ENCODE data around the gene KCNN1. TPM values are rescaled to one million over a fixed set of nuclear protein-coding genes. Genes with fewer than 3 reads are reported as not detected.

Gene KCNN1
- total and polyA plus RNA-seq, 2 of the 4 experiments (the other 2 are of a cell fraction) = 0.09 TPM; not detected in 1

- Histone ChIP-seq H4K8ac (ENCODE audit: low read depth in 2 of 2, low read length in 2 of 2) (no peak overlapping the region), H4K20me1 (ENCODE audit: insufficient read depth, low read length) (no peaks in the 10 kb centered on the region), H2BK15ac (ENCODE audit: low read depth, low read length) (no peak overlapping the region), H3K4ac (ENCODE audit: low read depth, low read length) (no peak overlapping the region), H3K4me2 (ENCODE audit: low read depth, low read length) (no peak overlapping the region), H3K14ac (replicated peaks; ENCODE audit: low read depth, low read length) (no peak overlapping the region), H3K36me3 (ENCODE audit: control insufficient read depth, insufficient read depth, low read length) (no peaks in the 10 kb centered on the region), H3K9me1 (ENCODE audit: insufficient read depth, low read length) (no peaks in the 10 kb centered on the region), H3K4me3 (ENCODE audit: insufficient read depth, low read depth, low read length) (no peak overlapping the region), H3K9me3 (ENCODE audit: control insufficient read depth, insufficient read depth, low read length) (no peaks in the 10 kb centered on the region), H3K4me1 (ENCODE audit: control insufficient read depth, insufficient read depth, low read length) (no peaks in the 10 kb centered on the region), H2BK120ac (ENCODE audit: low read depth, low read length) (no peak overlapping the region), H3K9ac (ENCODE audit: low read depth, low read length) (no peak overlapping the region), H3K56ac (ENCODE audit: extremely low read depth, insufficient read depth, low read length) (no peak overlapping the region), H3K23ac (ENCODE audit: low read depth, low read length) (no peak overlapping the region), H3K18ac (ENCODE audit: low read depth, low read length) (no peak overlapping the region), H3K79me1 (ENCODE audit: low read depth in 1 of 2, low read length in 2 of 2) (no peaks in the 10 kb centered on the region), H2BK20ac (ENCODE audit: low read depth, low read length) (no peak overlapping the region), H4K91ac (ENCODE audit: insufficient read depth, low read depth, low read length) (no peak overlapping the region), H2AK9ac (replicated peaks; ENCODE audit: low read depth, low read length, poor library complexity) (no peak overlapping the region), H3K27ac (ENCODE audit: insufficient read depth, low read length) (no peak overlapping the region), H4K5ac (ENCODE audit: low read depth, low read length) (no peak overlapping the region), H3K27me3 (ENCODE audit: control insufficient read depth, insufficient read depth, low read length) (peaks cover 5% of the 10 kb centered on the region), H2AFZ (replicated peaks; ENCODE audit: low read length, poor library complexity) (no peak overlapping the region), H2BK5ac (ENCODE audit: low read depth, low read length, poor library complexity, severe bottlenecking) (no peak overlapping the region), H2AK5ac (ENCODE audit: low read depth, low read length) (no peak overlapping the region)
- intact Hi-C loops (cut with micrococcal nuclease) = no loop called here
- WGBS, 2 experiments (ENCODE audit: extremely low coverage in 2 of 2, insufficient read length in 1 of 2) = 92% methylated on average over 22 of the region's 38 CpGs; no CpG with 5 or more reads in 1 of the 2 experiments
- DNase-seq = no peak
- BruUV-seq (replicated peaks) = no TSS peak
- ChIA-PET POLR2A (ENCODE audit: unreplicated experiment) (no interaction called here), CTCF (no interaction called here)
- in situ Hi-C loops (cut with MboI; ENCODE audit: low sequenced_read_pairs) = no loop called here
- no peak for TF ChIP-seq RAD21 (IDR thresholded peaks at IDR 0.05; ENCODE audit: low read length)
- TF ChIP-seq BHLHE40 (IDR thresholded peaks at IDR 0.05; ENCODE audit: low read depth, low read length) = no peak
- no peak for TF ChIP-seq ELK1 (IDR thresholded peaks at IDR 0.05; ENCODE audit: borderline replicate concordance, low read depth, low read length)
- no peak for TF ChIP-seq MAZ (IDR thresholded peaks at IDR 0.05; ENCODE audit: borderline replicate concordance, low read depth, low read length)
- TF ChIP-seq MAFK (IDR thresholded peaks at IDR 0.05; ENCODE audit: low read depth, low read length) = no peak
- TF ChIP-seq CEBPB (IDR thresholded peaks at IDR 0.05; ENCODE audit: low read depth, low read length) = no peak
- no peak for TF ChIP-seq RFX5 (IDR thresholded peaks at IDR 0.05; ENCODE audit: low read depth, low read length)
- no peak for TF ChIP-seq SMC3 (IDR thresholded peaks at IDR 0.05; ENCODE audit: low read depth, low read length)
- no peak for TF ChIP-seq RCOR1 (IDR thresholded peaks at IDR 0.05; ENCODE audit: insufficient replicate concordance, low read length)
- TF ChIP-seq CHD1 (IDR thresholded peaks at IDR 0.05; ENCODE audit: low read depth, low read length) = no peak
- no peak for TF ChIP-seq USF2 (IDR thresholded peaks at IDR 0.05; ENCODE audit: low read depth, low read length)
- no peak for TF ChIP-seq MXI1 (IDR thresholded peaks at IDR 0.05; ENCODE audit: borderline replicate concordance, low read depth, low read length)
- TF ChIP-seq POLR2A (IDR thresholded peaks at IDR 0.05; ENCODE audit: low read depth, low read length) = no peak
- dilution Hi-C loops (cut with HindIII; ENCODE audit: low sequenced_read_pairs, unreplicated experiment) = no loop called here
- ATAC-seq (ENCODE audit: low read depth) = no peak
Observed at GRCh38 chr19:17981611-17982010, 14.7 kb downstream of the KCNN1 start.

Measured in IMR-90 (cell line).